OCI-LY1 (cell line): ENCODE measurements around the gene LYL1.

Source experiments
- CTCF ChIP-seq: fragments of 200-600 bp; sonication (generic), shearing (Covaris generic); IDR thresholded peaks from 2 replicates; pipeline ENCODE4 v1.5.1; 2017; ENCODE audit warnings: mild to moderate bottlenecking, antibody characterized with exemption, low read length, moderate library complexity, mixed read lengths
- EZH2 ChIP-seq: fragments of 200-600 bp; sonication (generic), shearing (Covaris generic); IDR thresholded peaks from 2 replicates; pipeline ENCODE4 v1.8.0; 2017; ENCODE audit warnings: borderline replicate concordance, mixed run types, mild to moderate bottlenecking, antibody characterized with exemption, low read length, moderate library complexity, mixed read lengths

GRCh38 chr19:13070425-13071140 lies 32.1 kb downstream of the LYL1 start:
- TF ChIP-seq CTCF = no peak
- TF ChIP-seq EZH2 = no peak
